Measurements from ENCODE around the gene ORM1.
"Not testable (repeated sequence)": the region's sequence is repeated elsewhere in the genome, so short reads cannot be mapped to it uniquely, and the experiment has no call there.

ORM1 gene

DNA sequence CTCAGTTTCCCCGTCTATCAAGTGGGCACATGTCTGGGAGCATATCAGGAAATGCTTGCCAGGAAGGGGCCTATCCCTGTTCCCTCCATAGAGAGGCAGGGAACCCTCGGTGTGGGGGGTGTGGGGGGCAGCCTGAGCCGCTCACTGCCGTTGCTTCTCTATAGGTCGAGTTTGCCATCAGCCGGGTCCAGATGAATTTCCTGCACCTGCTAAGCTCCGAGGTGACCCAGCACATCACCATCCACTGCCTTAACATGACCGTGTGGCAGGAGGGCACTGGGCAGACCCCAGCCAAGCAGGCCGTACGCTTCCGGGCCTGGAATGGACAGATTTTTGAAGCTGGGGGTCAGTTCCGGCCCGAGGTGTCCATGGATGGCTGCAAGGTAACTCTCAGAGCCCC lies 13.8 kb upstream of the ORM1 start:
- DNase-seq, result no peak

DNA sequence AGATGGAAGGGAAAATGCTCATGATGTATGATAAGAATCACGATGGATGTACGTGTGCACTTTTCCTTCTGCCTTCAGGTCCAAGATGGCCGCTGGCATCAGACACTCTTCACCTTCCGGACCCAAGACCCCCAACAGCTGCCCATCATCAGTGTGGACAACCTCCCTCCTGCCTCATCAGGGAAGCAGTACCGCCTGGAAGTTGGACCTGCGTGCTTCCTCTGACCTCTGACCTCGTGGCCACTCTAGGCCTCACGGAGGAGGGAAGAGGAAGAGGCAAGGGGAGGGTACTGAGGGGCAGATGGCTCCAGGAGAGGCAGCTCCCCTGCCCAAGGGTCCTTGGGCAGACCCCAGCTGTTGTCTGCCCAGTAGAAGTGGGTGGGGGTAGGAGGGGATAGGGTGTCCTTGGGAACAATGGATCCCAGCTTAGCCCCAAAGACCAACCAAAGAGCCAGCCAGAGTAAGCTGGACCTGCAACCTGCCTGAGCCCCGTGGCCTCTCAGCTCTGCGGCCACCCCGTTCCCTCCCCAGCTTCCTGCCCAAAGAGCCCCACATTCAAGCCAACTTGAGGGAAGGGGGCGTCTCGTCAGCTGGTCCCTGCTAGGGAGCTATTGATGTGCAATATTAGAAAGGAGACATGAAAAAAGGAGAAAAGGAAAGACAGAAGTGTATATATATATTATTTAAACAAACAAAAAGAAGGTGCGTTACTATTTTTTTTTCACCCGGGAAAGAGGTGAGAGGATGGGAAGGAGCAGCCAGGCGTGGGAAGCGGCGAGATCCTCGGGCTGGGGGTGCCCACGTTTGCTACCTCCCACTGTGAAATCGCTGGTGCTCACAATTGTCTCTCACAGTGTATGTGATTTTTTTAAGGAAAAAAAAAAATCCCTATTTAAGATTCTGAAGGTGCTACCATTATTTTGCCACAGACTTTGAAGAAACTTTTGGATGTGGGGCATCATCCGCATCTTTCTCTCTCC lies 12.1 kb upstream of the ORM1 start:
- DNase-seq, result no peak

DNA sequence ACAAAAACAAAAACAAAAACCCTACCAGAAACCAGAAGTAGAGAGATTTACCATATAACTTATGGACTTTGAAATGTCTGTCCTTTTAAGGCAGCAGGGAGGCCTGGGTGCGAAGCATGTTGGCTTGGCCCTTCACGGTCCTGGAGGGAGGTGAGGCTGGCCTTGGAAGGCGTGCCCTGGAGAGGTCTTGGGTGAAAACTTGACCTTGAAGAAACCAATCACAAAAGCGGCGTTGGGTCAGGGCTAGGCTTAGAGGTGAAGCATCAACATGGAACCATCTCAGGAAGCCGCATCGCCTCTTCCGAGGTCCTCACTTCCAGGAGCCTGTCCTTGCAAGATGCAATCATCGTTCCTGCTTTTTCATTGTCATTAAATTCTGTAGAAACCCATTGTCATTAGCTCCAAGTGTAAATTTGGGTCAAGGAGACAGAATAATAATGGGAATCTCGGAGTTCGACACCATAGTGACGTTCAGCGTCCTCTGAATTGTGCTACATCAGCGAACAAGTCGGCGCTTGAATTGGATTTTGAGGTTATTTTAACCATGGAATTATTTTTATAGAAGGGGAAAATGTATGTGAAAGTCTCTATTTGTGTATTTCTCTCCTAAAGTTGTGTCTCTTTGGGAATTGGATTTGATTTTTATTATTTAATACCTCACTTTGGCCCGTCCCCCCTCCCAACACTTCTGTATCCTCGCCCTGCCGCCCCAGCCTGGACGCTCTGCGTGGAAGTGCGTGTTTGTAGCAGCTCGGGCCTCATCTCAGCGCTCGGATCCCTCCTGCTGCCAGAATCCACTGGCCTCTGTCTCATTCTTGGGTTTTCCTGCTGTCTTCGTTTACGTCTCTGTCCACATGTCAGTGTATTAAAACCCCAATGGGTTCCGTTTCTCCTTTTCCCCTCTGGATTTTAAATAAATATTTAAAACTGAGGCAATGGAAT lies 11.1 kb upstream of the ORM1 start:
- DNase-seq, result no peak

DNA sequence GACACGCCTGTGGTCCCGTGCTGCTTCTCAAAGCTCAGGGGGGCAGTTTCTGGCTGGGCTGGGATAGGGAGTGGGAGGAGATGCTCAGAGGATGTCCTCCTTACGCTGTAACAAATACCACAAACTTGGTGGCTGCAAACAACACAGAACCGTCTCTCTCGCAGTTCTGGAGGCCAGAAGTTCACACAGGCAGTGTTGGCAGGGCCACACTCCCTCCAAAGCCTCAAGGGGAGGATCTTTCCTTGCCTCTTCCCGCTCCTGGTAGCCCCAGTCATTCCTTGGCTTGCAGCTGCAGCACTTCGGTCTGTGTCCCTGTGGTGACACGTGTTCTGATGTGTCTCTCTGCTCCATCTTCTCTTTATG lies 10.4 kb upstream of the ORM1 start:
- DNase-seq, result no peak

DNA sequence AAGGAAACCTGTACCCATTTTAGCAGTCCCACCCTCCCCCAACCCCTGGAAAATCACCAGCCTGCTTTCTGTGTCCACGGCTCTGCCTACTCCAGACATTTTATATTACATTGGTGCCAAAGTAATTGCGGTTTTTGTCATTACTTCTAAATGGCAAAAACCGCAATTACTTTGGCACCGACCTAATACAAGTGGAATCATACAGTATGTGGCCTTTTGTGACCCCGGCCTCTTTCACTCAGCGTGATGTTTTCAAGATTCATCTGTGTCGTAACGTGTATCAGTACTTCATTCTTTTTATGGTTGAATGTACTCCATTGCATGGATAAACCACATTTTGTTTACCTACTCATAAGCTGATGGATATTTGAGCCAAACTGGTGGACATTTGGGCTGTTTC lies 9.7 kb upstream of the ORM1 start:
- DNase-seq, result no peak

DNA sequence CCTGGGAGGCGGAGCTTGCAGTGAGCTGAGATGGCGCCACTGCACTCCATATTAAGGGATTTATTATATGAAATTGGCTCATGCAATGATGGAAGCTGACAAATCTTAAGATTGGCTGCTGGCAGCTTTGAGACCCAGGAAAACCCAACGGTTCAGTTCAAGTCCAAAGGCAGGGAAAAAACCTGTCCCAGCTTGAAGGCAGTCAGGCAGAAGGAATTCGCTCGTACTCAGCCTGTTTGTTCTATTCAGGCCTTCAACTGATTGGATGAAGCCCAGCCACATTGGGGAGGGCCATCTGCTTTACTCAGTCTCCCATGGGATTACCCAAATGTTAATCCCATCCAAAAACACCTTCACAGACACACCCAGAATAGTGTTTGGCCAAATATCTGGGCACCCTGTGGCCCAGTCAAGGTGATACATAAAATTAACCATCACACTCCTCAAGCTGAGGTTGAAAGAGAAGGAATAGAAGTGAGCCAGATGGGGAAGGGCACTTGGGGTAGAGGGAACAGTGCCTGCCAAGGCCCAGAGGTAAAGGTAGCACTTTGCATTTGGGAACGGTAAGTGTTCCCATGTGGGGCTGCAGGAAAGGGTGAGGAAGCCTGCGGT lies 8.5 kb upstream of the ORM1 start:
- DNase-seq, result no peak

DNA sequence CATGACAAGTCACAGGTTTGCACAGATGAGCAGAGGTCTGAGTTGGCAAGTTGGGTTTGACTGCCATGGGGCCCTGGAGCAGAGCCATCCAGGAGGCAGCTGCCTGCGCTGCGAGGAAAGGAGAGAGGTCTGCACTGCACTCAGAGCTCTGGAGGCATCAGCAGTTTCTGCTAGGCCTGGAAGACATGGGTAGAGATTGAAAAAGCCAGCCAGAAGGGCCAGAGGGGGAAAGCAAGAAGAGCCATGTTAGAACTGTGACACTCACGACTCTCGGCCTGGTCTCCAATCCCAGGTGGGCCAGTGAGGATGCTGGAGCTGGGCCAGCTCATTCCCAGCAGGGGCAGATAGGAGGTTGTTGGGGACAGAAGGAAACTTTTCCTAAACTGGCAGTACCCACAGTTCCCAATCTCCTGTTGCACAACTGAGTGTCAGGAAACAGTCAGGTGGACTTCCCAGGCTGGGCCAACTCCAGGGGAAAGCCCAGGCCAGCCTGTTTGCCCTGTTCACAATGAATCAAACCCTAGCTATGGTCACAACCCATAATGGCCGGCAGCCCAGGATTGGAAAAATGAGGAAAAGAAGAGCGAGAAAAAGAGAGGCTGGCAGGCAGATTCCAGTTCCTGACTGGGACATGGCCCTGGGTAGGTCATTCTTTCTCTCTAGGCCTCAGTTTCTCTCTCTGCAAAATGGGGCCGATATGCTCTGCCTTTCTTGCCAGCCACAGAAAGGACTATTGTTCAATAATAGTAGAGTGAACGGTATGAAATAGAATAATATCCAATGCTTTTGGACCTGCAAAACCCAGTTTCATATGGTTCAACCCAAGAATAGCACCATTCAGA lies 7.8 kb upstream of the ORM1 start:
- DNase-seq, result no peak

DNA sequence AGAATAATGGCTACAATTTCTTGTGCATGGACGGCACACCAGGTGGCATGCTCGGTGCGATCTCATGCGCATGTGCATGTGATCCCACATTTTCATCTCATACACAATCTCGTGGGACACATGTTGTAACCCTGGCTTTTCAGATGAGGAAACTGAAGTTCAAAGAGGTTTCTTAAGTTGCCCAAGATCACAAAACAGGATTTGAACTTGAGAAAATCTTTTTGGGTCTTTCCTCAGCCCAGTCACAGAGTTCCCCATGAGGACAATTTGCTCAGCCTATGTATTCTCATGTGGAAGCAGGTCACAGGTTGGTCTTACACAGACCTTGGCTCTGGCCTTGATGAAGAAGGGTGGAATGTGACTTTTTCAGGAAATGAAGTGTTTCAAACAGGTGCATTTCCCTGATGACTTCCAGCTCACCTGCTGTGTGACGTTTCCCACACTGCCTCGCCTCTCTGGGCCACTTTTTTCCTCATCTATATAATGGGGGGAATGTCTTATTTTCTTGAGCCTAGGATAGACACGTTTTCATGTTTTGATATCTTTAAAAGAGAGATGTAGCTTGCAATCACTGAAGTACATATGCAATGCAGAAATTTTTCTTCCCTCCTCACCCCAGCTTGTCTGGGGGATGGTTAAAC lies 7.1 kb upstream of the ORM1 start:
- no peak for DNase-seq

DNA sequence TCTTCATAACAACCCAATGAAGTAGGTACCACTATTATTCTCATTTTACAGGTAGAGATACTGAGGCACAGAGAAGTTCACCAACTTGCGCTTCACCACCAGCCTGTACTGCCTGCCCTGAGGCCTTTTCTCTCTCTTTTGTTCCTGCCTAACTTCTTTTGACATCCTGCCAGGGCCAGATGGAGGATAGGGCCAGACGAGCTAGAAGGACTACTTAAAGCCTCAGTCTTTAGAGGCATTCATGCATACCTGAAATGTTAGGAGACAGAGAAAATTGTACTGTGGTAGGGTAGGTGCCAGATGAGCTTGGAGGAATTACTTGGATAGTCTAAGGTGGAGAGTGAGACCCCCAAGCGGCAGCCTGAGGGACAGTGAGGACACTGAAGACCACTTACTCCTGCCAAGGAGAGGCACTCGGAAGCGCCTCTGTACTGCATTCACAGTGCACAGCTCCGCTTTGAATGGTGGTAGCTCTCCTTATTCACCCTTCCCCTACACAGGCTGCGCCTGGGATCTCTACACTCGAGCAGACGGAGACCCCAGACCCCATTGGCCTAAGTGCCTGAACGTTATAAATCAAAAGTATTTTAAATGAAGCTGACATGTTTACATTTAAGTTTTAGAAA lies 6.2 kb upstream of the ORM1 start:
- no peak for DNase-seq

DNA sequence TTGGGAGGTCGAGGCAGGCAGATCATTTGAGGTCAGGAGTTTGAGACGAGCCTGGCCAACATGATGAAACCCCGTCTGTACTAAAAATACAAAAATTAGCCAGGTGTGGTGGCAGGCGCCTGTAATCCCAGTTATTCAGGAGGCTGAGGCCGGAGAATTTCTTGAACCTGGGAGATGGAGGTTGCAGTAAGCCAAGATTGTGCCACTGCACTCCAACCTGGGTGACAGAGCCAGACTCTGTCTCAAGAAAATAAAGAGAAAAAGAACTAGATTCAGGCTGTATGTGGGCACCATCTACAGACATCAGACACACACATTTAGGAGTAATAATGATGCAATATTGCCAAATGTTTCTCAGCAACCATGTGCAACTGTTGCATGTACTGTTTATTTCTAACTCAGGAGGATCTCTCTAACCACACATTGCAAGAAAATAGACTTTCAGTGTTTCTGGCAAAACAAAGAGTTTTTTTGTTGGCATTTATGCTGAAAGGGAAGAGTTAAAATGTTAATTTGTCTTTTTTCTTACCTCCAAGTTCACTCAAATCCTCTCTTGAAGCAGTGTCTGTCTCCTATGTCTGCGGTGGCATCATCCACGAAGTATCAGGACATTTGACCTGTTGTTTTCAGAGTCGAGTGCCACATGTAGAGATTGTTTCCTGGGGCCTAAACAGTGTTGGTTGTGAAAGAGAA lies 5.1 kb upstream of the ORM1 start:
- DNase-seq, result no peak

DNA sequence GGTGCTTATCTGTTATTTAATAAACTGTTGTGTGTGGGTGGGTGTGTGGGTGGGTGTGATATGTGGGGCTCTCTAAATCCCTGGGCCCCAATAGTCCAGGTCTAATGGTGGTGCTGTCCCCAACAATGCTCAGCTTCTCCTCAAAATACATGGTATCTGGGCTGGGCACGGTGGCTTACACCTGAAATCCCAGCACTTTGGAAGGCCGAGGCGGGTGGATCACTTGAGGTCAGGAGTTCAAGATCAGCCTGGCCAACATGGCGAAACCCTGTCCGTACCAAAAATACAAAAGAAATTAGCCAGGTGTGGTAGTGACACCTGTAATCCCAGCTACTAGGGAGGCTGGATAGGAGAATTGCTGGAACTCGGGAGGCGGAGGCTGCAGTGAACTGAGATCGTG lies 4.5 kb upstream of the ORM1 start:
- no peak for DNase-seq

DNA sequence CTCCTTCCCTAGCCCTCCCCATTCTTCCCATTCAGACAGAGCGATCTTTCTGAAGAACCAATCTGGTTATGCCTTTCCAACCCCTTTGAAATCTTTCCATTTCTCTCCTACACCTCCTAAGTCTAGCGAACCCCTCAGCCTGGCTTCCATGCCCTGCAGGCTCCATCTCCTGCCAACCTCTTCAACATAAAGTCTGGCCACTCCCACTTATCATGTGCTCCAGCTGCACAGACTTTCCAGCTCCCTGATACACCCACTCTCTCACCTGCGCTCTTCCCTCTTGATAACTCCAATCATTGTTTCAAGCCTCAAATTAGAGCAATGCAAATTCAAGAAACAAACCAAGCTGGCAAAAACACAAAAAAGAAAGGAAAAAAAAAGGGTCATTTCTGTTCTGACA lies 3.8 kb upstream of the ORM1 start:
- DNase-seq, result no peak

DNA sequence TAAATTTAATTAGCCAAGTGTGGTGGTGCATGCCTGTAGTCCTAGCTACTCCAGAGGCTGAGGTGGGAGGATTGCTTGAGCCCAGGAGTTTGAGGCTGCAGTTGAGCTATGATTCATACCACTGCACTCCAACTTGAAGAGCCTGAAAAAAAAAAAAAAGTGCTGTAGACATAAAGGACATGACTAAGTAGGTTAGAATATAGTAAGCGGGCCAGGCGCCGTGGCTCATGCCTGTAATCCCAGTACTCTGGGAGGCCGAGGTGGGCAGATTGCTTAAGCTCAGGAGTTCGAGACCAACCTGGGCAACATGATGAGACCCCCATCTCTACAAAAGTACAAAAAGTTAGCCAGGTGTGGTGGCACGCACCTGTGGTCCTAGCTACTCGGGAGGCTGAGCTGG lies 2.2 kb upstream of the ORM1 start:
- DNase-seq, result not testable (repeated sequence)

DNA sequence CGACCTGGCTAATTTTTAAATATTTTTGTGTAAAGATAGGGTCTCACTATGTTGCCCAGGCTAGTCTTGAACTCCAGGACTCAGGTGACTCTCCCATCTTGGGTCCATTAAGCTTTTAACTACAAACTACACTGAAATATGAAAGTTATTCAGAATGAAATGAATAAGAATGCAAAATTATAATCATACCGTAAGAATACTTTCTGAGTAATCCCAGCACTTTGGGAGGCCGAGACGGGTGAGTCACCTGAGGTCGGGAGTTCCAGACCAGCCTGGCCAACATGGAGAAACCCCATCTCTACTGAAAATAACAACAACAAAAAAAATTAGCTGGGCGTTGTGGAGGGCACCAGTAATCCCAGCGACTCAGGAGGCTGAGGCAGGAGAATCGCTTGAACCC lies 1.1 kb upstream of the ORM1 start:
- DNase-seq, result no peak

DNA sequence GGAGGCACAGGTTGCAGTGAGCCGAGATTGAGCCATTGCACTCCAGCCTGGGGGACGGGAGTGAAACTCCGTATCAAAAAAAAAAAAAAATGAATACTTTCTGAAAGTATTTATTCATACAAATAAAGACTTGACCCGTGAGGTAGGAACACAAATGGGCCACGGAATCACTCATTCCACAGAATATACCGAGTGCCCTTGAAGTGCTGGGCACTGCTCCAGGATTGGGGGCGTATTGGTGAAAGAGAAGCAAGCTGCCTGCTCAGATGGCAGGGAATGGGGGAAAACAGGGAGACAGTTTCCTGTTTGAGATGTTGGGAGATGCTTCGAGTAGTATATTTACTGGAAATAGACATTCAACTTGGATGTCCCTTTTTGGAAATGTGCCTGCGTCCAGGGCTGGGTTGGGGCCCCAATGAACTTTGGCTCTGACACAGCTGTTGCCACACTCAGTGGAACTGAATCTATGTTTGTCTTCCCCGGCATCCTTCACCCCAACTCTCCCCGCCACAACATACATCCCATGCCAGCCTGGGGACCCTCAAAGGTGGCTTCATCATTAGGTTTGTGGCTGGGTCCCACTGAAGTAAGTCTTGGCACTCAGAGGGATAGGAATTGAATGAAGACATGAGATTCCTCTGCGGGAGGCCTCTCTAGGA lies 609 bp upstream of the ORM1 start:
- DNase-seq, result not testable (repeated sequence)

DNA sequence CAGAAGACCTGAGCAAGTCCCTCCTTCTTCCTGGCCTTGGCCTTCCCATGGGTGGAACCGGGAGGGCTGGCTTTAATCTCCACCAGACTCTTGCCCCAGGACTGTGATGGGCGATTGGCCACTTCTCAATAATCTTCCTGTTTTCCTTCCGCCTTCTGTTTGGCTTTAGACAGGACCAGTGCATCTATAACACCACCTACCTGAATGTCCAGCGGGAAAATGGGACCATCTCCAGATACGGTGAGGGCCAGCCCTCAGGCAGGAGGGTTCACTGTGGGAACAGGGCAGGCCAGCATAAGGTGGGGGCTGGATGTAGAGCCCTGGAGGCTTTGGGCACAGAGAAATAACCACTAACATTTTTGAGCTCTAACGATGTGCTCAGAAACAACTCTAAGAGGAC lies 951 bp downstream of the ORM1 start:
- DNase-seq, result not testable (repeated sequence)

DNA sequence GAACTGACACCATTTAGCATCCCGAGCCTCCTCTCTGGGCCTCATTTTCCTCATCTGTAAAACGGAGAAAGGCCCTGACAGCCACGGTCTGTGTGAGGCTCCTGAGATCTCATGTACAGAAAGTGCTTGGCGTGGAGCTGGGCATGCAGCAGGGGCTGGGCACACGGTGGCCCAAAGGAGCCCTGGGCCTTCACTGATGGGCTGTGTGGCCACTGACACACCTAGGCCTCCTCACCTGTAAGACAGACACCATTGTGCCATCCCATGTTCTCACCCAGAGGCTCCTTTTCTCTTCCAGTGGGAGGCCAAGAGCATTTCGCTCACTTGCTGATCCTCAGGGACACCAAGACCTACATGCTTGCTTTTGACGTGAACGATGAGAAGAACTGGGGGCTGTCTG lies 1.6 kb downstream of the ORM1 start:
- no peak for DNase-seq

DNA sequence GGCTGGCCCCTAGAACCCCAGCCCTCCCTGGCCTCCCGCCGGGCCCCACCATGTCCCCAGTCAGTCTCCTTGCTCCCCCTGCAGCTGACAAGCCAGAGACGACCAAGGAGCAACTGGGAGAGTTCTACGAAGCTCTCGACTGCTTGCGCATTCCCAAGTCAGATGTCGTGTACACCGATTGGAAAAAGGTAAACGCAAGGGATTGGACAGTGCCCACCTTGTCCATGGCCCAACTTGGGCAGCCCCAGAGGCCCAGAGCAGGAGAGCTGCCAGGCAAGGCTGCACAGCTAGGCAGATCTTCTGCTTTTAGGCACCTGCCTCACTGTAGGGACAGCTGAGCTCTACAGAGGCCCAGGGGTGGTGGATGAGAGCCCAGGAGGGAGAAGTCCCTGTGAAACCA lies 2.1 kb downstream of the ORM1 start:
- not testable (repeated sequence) for DNase-seq

DNA sequence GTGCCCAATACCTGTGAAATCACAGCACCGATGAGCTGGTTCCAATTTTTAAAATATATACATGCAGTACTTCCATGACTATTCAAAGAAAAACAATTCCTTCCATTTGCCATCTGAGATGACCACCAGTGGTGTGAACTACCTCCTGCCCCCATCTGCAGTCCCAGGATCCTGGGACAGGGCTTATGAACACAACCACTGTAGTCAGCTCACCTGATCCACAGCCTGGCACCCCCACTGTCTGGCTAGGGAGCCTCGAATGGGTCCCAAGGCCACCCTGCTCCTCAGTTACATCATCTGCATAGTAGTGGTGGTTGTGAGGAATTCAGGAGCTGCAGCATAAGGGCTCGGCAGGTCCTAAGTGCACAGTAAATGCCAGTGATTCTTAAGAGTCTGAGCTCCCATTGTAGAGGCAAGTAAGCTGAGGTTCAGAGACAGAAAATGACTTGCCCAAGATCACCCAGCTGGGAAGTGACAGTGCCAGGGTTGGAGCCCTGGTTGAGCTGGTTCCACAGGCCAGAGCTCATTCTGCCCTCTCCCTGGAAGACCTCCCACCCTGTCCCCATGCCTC lies 2.9 kb downstream of the ORM1 start:
- not testable (repeated sequence) for DNase-seq

DNA sequence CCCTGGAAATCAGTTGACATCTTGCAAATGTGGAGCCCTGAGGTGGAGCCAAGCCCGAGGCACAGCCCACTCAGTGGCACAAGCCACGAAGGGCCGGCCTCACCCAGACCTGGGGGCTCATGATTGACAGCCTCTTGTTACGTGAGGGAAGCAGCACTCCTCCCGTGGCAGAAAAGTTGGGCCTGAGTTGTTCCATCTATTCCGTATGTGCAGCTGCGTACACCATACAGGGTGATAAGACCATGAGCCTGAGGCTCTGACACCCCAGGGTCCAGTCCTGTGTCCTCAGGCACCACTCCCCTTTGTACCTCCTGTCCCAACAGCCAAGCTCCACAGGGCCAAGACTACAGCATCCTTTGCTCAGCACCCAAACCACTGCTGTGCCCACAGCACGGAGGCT lies 4.9 kb downstream of the ORM1 start:
- DNase-seq, result no peak
